ENCODE measurements around the gene AMER2. TPM values are rescaled to one million over a fixed set of nuclear protein-coding genes. Genes with fewer than 3 reads are reported as not detected.

Gene AMER2
- total and polyA plus RNA-seq, 8 donors = 0.07 TPM; not detected in 7

DNA sequence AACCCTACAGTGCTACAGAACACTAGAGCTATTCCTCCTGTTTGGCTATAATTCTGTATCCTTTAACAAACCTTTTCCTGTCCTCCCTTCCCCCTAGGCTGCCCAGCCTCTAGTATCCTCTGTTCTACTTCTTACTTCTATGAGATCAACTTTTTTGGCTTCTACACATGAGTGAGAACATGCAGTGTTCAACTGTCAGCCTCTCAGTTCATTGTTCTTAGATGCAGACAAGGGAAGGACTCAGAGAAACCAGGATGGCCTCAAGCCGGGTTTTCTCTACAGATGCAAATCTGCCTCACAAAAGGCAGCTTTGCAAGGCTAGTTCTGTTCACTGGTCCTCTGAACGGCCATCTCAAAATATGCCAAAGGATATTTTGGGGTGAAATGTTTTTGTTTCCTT, 18.4 kb downstream of the AMER2 start:
- Histone ChIP-seq H3K4me1 (no peaks in the 10 kb centered on the region), H3K9me3 (no peaks in the 10 kb centered on the region), H3K27ac (no peak overlapping the region), H3K36me3 (no peaks in the 10 kb centered on the region), H3K4me3 (no peak overlapping the region), H3K27me3 (peaks cover 0 to 4% (median 1%) of the 10 kb centered on the region in 4 donors)
- no peak for ATAC-seq
- WGBS, 2 donors = 40 to 48% methylated on average over 2 of the region's 2 CpGs
- TF ChIP-seq, protein P1, sequence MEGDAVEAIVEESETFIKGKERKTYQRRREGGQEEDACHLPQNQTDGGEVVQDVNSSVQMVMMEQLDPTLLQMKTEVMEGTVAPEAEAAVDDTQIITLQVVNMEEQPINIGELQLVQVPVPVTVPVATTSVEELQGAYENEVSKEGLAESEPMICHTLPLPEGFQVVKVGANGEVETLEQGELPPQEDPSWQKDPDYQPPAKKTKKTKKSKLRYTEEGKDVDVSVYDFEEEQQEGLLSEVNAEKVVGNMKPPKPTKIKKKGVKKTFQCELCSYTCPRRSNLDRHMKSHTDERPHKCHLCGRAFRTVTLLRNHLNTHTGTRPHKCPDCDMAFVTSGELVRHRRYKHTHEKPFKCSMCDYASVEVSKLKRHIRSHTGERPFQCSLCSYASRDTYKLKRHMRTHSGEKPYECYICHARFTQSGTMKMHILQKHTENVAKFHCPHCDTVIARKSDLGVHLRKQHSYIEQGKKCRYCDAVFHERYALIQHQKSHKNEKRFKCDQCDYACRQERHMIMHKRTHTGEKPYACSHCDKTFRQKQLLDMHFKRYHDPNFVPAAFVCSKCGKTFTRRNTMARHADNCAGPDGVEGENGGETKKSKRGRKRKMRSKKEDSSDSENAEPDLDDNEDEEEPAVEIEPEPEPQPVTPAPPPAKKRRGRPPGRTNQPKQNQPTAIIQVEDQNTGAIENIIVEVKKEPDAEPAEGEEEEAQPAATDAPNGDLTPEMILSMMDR (IDR thresholded peaks at IDR 0.05) = no peak
- intact Hi-C loops (cut with DNase I) = no loop called here
- no peak for DNase-seq
- no peak for FAIRE-seq

DNA sequence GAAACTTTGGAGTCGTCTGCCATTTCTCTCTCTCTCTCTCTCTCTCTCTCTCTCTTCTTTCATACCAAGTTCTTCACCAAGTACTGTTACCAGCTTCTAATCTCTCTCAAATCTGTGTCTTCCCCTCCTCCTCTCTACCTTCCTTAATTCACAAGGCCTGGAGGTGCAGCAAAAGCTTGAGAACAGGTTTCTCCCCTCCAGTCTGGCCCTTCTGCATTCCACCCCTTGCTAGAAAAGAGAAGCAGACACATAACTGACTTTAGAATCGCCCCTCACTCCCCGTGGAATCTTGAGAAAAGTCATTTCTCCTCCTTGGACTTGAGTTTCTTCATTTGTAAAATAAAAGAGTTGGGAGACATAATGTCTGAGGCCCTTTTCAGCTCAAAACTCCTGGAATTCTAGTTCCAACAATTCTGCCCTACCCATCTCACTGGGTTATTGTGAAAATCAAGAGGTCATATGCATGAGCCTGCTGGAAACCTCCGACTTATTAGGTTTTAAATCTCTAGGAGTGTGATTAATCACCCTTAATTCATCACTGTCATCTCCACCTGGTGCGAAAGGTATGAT, 20.4 kb downstream of the AMER2 start:
- no peak overlapping the region for H3K27ac ChIP-seq
- 23 to 27% methylated on average over 5 of the region's 5 CpGs for WGBS, 2 donors
- DNase-seq = no peak
- FAIRE-seq = no peak
- peaks cover 0 to 4% (median 1%) of the 10 kb centered on the region in 4 donors for H3K27me3 ChIP-seq
- H3K4me3 ChIP-seq = no peak overlapping the region
- no peaks in the 10 kb centered on the region for H3K9me3 ChIP-seq
- intact Hi-C loops (cut with DNase I) = no loop called here
- TF ChIP-seq, protein P1 (IDR thresholded peaks at IDR 0.05) = no peak
- H3K4me1 ChIP-seq = no peaks in the 10 kb centered on the region
- ATAC-seq = no peak
- H3K36me3 ChIP-seq = no peaks in the 10 kb centered on the region

GRCh38 chr13:25149711-25150110, 22.4 kb downstream of the AMER2 start:
- 68 to 77% methylated on average over 5 of the region's 5 CpGs for WGBS, 2 donors
- no peaks in the 10 kb centered on the region for H3K36me3 ChIP-seq
- no peak overlapping the region for H3K4me3 ChIP-seq

DNA sequence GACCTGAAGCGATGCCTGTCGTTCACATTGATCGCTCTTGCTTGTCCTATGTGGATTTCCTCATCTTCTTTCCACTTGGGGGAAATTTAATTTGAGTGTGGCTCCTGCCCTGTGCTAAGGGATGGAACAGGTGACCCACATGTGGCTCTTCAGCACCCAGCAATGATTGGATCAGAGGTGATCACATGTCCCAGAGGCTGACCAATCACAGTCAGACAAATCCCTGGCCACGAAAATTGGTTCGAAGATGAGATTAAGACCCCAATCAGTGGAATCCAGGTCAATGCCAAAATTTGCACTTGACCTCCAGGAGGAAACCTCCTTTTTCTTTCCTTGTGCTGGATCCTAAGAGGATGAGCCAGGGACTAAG, 23.7 kb downstream of the AMER2 start:
- no peaks in the 10 kb centered on the region for H3K4me1 ChIP-seq
- no peaks in the 10 kb centered on the region for H3K9me3 ChIP-seq
- FAIRE-seq (no peak), ATAC-seq (no peak), DNase-seq (no peak)
- 74 to 91% methylated on average over 5 of the region's 5 CpGs for WGBS, 2 donors
- no peak overlapping the region for H3K4me3 ChIP-seq
- H3K36me3 ChIP-seq = no peaks in the 10 kb centered on the region
- TF ChIP-seq, protein P1 (IDR thresholded peaks at IDR 0.05) = no peak
- H3K27me3 ChIP-seq = peaks cover 0 to 9% (median 3%) of the 10 kb centered on the region in 4 donors
- intact Hi-C loops (cut with DNase I) = no loop called here
- H3K27ac ChIP-seq = no peak overlapping the region

More at GRCh38 chr13:25149711-25150110, 22.4 kb downstream of the AMER2 start:
- TF ChIP-seq, protein P1 (IDR thresholded peaks at IDR 0.05) = no peak
- DNase-seq = no peak
- peaks cover 0 to 9% (median 0%) of the 10 kb centered on the region in 4 donors for H3K27me3 ChIP-seq
- H3K9me3 ChIP-seq = no peaks in the 10 kb centered on the region
- ATAC-seq = no peak
- FAIRE-seq = no peak
- H3K4me1 ChIP-seq = no peaks in the 10 kb centered on the region
- no peak overlapping the region for H3K27ac ChIP-seq
- intact Hi-C loops (cut with DNase I) = no loop called here

GRCh38 chr13:25147638-25148401, 24.3 kb downstream of the AMER2 start:
- Histone ChIP-seq H3K27ac (no peak overlapping the region), H3K4me3 (no peak overlapping the region), H3K36me3 (no peaks in the 10 kb centered on the region), H3K4me1 (no peaks in the 10 kb centered on the region), H3K9me3 (no peaks in the 10 kb centered on the region), H3K27me3 (peaks cover 0 to 9% (median 3%) of the 10 kb centered on the region in 4 donors)
- intact Hi-C loops (cut with DNase I) = no loop called here
- no peak for ATAC-seq
- TF ChIP-seq, protein P1 (IDR thresholded peaks at IDR 0.05) = no peak
- no peak for FAIRE-seq
- no peak for DNase-seq
- 54 to 63% methylated on average over 4 of the region's 4 CpGs for WGBS, 2 donors

All from pancreas (tissue), 10 donors.